B cell (primary cell): ENCODE measurements around the gene TARS2. TPM values are rescaled to one million over a fixed set of nuclear protein-coding genes. Genes with fewer than 3 reads are reported as not detected.

Source experiments
- ATAC-seq: fragments of 200-7000 bp; cut with Tn5 transposase; one replicate; pipeline ENCODE4 v1.10.0; 2021; ENCODE audit warnings: low read depth, mild to moderate bottlenecking, moderate number of reproducible peaks, moderate library complexity
- CTCF ChIA-PET: fragments of 350-600 bp; sonication (Branson Sonifier 250); formaldehyde crosslinking; loops from one replicate; lab custom pipeline; 2021; ENCODE audit warnings: antibody characterized with exemption, inconsistent platforms; lab: Charles Lee
- POLR2A ChIA-PET: fragments of 350-600 bp; sonication (Branson Sonifier 250); formaldehyde crosslinking; loops from one replicate; lab custom pipeline; 2021; ENCODE audit warnings: antibody characterized with exemption; lab: Charles Lee
- DNase-seq: peaks from one replicate; pipeline ENCODE4 v3.0.0; 2013
- H2AFZ ChIP-seq: 2 replicates; pipeline ENCODE4 v1.6.1; 2012; ENCODE audit warnings: mild to moderate bottlenecking, low read depth, low read length; ENCODE audit not compliant: insufficient read depth, poor library complexity, severe bottlenecking
- H3K27ac ChIP-seq, 2 donors: 1 replicate in 1 of 2; 2 replicates in 1 of 2; pipeline ENCODE4 v1.5.1; 2012 to 2013; ENCODE audit warnings: low read length in 2 of 2, mild to moderate bottlenecking in 2 of 2, moderate library complexity in 1 of 2
- H3K27me3 ChIP-seq, 4 experiments: fragments of 200-600 bp in 1 of 4; sonication (generic) in 1 of 4; replicated peaks in 1 of 4; 1 replicate in 2 of 4; 2 replicates in 2 of 4; pipeline versions ENCODE4 v1.6.1 to v1.7.0; 2013 to 2016; ENCODE audit warnings: low read length in 3 of 4, mild to moderate bottlenecking in 2 of 4, mixed read lengths in 1 of 4, moderate library complexity in 1 of 4; ENCODE audit not compliant: insufficient read depth in 4 of 4, control insufficient read depth in 3 of 4; ENCODE audit errors: control extremely low read depth in 1 of 4
- H3K36me3 ChIP-seq, 2 experiments: replicated peaks in 1 of 2; 1 replicate in 1 of 2; 2 replicates in 1 of 2; pipeline versions ENCODE4 v1.6.1 to v1.7.1; 2013; ENCODE audit warnings: low read length in 1 of 2; ENCODE audit not compliant: insufficient read depth in 2 of 2, control insufficient read depth in 1 of 2; ENCODE audit errors: control extremely low read depth in 1 of 2, extremely low read depth in 1 of 2
- H3K4me1 ChIP-seq, 2 donors: fragments of 200-600 bp in 1 of 2; sonication (generic) in 1 of 2; 1 replicate in 1 of 2; 2 replicates in 1 of 2; pipeline versions ENCODE4 v1.5.1 to v1.6.1; 2013 to 2017; ENCODE audit warnings: low read length in 2 of 2; ENCODE audit not compliant: control insufficient read depth in 2 of 2, insufficient read depth in 2 of 2
- H3K4me2 ChIP-seq: replicated peaks from 2 replicates; pipeline ENCODE3; 2012; ENCODE audit warnings: mild to moderate bottlenecking, low read depth, low read length; ENCODE audit not compliant: poor library complexity, severe bottlenecking
- H3K4me3 ChIP-seq, 5 experiments: fragments of 200-600 bp in 1 of 5; sonication (generic) in 1 of 5; 1 replicate in 3 of 5; 2 replicates in 2 of 5; pipeline versions ENCODE4 v1.5.1 to v1.7.0; 2011 to 2016; ENCODE audit warnings: low read length in 4 of 5, mild to moderate bottlenecking in 4 of 5, low read depth in 2 of 5, control low read depth in 1 of 5, moderate library complexity in 1 of 5; ENCODE audit not compliant: insufficient read depth in 1 of 5; ENCODE audit errors: control extremely low read depth in 1 of 5, extremely low read depth in 1 of 5
- H3K79me2 ChIP-seq: fragments of 200-600 bp; sonication (generic); one replicate; pipeline ENCODE4 v1.6.0; 2016; ENCODE audit warnings: low read length; ENCODE audit not compliant: control insufficient read depth, insufficient read depth
- H3K9ac ChIP-seq: fragments of 200-600 bp; sonication (generic); 2 replicates; pipeline ENCODE4 v1.6.1; 2017; ENCODE audit warnings: mild to moderate bottlenecking, low read length, moderate library complexity
- H3K9me3 ChIP-seq, 3 donors: one replicate each; pipeline versions ENCODE4 v1.6.1 to v1.7.1; 2013; ENCODE audit warnings: low read length in 2 of 3; ENCODE audit not compliant: control insufficient read depth in 2 of 3, insufficient read depth in 1 of 3; ENCODE audit errors: control extremely low read depth in 1 of 3
- H4K20me1 ChIP-seq: 2 replicates; pipeline ENCODE4 v1.6.0; 2012; ENCODE audit warnings: mild to moderate bottlenecking, low read length; ENCODE audit not compliant: insufficient read depth, control insufficient read depth, poor library complexity, severe bottlenecking
- H3K27ac Mint-ChIP-seq: one replicate; pipeline ENCODE4 v1.8.0; 2021; ENCODE audit warnings: mixed read lengths
- H3K27me3 Mint-ChIP-seq: one replicate; pipeline ENCODE4 v1.8.0; 2021; ENCODE audit warnings: mixed read lengths
- H3K4me1 Mint-ChIP-seq: one replicate; pipeline ENCODE4 v1.8.0; 2021; ENCODE audit warnings: mixed read lengths
- H3K4me3 Mint-ChIP-seq: one replicate; pipeline ENCODE4 v1.8.0; 2021; ENCODE audit warnings: mixed read lengths
- H3K9me3 Mint-ChIP-seq: one replicate; pipeline ENCODE4 v1.8.0; 2022; ENCODE audit warnings: mixed read lengths; ENCODE audit not compliant: insufficient read depth
- CTCF ChIP-seq: fragments of 200-600 bp; IDR thresholded peaks from one replicate; pipeline ENCODE4 v1.8.0; 2022; ENCODE audit warnings: antibody characterized with exemption, mild to moderate bottlenecking
- EZH2 ChIP-seq: IDR thresholded peaks from 2 replicates; pipeline ENCODE4 v1.6.1; 2012; ENCODE audit warnings: borderline replicate concordance, low read depth, mild to moderate bottlenecking, moderate library complexity, low read length; ENCODE audit not compliant: insufficient read depth, poor library complexity, severe bottlenecking
- WGBS: methylation state at CpG from one replicate; pipeline ENCODE4 v1.1.5; 2013; ENCODE audit warnings: missing lambda C conversion rate; ENCODE audit not compliant: insufficient coverage; 5-methylcytosine and 5-hydroxymethylcytosine counted together
- intact Hi-C: fragments of 100-400 bp; cut with micrococcal nuclease; formaldehyde crosslinking; loops from one replicate; pipeline ENCODE4 v1.10.0; 2022
- polyA plus RNA-seq: library from polyadenylated mRNA; depleted of rRNA; stranded (reverse); fragments of >200 nt; gene quantifications from 2 replicates; pipeline ENCODE4 v1.2.3, GENCODE V29; 2012
- total RNA-seq, 2 donors: library from RNA; stranded (reverse); fragments of 120-200 nt in 1 of 2; gene quantifications; 1 replicate in 1 of 2; 2 replicates in 1 of 2; pipeline versions ENCODE4 v1.2.3 to v1.2.4, GENCODE V29; 2013 to 2022

TARS2 gene
- total and polyA plus RNA-seq, 2 donors (not counting 1 experiment from before 2014, with no cell fraction given), result 42.2 to 53.6 TPM

- Mint-ChIP-seq H3K27me3 (no peaks in the 10 kb centered on the region), H3K27ac (no peak overlapping the region), H3K4me3 (no peak overlapping the region), H3K9me3 (no peaks in the 10 kb centered on the region), H3K4me1 (no peaks in the 10 kb centered on the region)
- no peak for DNase-seq
- peaks cover 12% of the 10 kb centered on the region for H3K79me2 ChIP-seq
- no peaks in the 10 kb centered on the region for H3K27me3 ChIP-seq
- intact Hi-C loops, result no loop called here
- H2AFZ ChIP-seq, result no peak overlapping the region
- 100% methylated on average over 2 of the region's 2 CpGs for WGBS
- peaks cover 13 to 43% of the 10 kb centered on the region in 2 experiments for H3K36me3 ChIP-seq
- no peaks in the 10 kb centered on the region for H3K9me3 ChIP-seq
- no peak for TF ChIP-seq CTCF
- TF ChIP-seq EZH2, result no peak
- no peak overlapping the region for H3K9ac ChIP-seq
- no peak for ATAC-seq
- POLR2A ChIA-PET, result no interaction called here
- no peak overlapping the region for H3K27ac ChIP-seq
- no peak overlapping the region for H3K4me2 ChIP-seq
- H3K4me1 ChIP-seq, result no peaks in the 10 kb centered on the region
- CTCF ChIA-PET, result interaction anchor here (0.5 kb wide), 1 partner anchor 382 kb away, joined by 3 read pairs; no protein-coding TSS in a partner anchor
- no peaks in the 10 kb centered on the region for H4K20me1 ChIP-seq
- H3K4me3 ChIP-seq, result no peak overlapping the region
Observed at GRCh38 chr1:150441121-150441520, 46.1 kb upstream of the TARS2 start.

GRCh38 chr1:150444232-150444631 lies 43.0 kb upstream of the TARS2 start:
- intact Hi-C loops, result no loop called here
- Histone ChIP-seq H2AFZ (no peak overlapping the region), H3K79me2 (peaks cover 12% of the 10 kb centered on the region), H3K9ac (no peak overlapping the region), H3K9me3 (no peaks in the 10 kb centered on the region), H3K4me1 (no peaks in the 10 kb centered on the region), H3K4me2 (no peak overlapping the region), H3K36me3 (peaks cover 18 to 67% of the 10 kb centered on the region in 2 experiments), H4K20me1 (no peaks in the 10 kb centered on the region), H3K27me3 (no peaks in the 10 kb centered on the region), H3K4me3 (no peak overlapping the region), H3K27ac (no peak overlapping the region)
- ATAC-seq (no peak), DNase-seq (no peak)
- H3K27me3 Mint-ChIP-seq, result no peaks in the 10 kb centered on the region
- H3K4me3 Mint-ChIP-seq, result no peak overlapping the region
- no peak overlapping the region for H3K27ac Mint-ChIP-seq
- TF ChIP-seq EZH2 (no peak), CTCF (no peak)
- no peaks in the 10 kb centered on the region for H3K9me3 Mint-ChIP-seq
- ChIA-PET CTCF (no interaction called here), POLR2A (no interaction called here)
- 100% methylated on average over 1 of the region's 1 CpG for WGBS
- H3K4me1 Mint-ChIP-seq, result no peaks in the 10 kb centered on the region
